Glutamatergic neuron (in vitro differentiated cells): ENCODE measurements around the gene ARMH2. TPM values are rescaled to one million over a fixed set of nuclear protein-coding genes. Genes with fewer than 3 reads are reported as not detected.

Experiments
- DNase-seq: peaks from one replicate; pipeline ENCODE4 v3.0.0; 2022
- H3K27ac Mint-ChIP-seq: one replicate; pipeline ENCODE4 v1.8.0; 2020; ENCODE audit warnings: mild to moderate bottlenecking, mixed read lengths, inconsistent platforms; ENCODE audit not compliant: unreplicated experiment
- H3K27me3 Mint-ChIP-seq: one replicate; pipeline ENCODE4 v1.8.0; 2020; ENCODE audit warnings: mild to moderate bottlenecking, moderate library complexity, mixed read lengths, inconsistent platforms; ENCODE audit not compliant: unreplicated experiment
- H3K36me3 Mint-ChIP-seq: one replicate; pipeline ENCODE4 v1.8.0; 2020; ENCODE audit warnings: mild to moderate bottlenecking, mixed read lengths, inconsistent platforms; ENCODE audit not compliant: unreplicated experiment
- H3K4me1 Mint-ChIP-seq: one replicate; pipeline ENCODE4 v1.8.0; 2020; ENCODE audit warnings: mild to moderate bottlenecking, low read depth, mixed read lengths, inconsistent platforms; ENCODE audit not compliant: unreplicated experiment
- H3K4me3 Mint-ChIP-seq: one replicate; pipeline ENCODE4 v1.8.0; 2020; ENCODE audit warnings: mild to moderate bottlenecking, mixed read lengths, inconsistent platforms; ENCODE audit not compliant: unreplicated experiment
- H3K9me3 Mint-ChIP-seq: one replicate; pipeline ENCODE4 v1.8.0; 2020; ENCODE audit warnings: mild to moderate bottlenecking, moderate library complexity, mixed read lengths, inconsistent platforms; ENCODE audit not compliant: unreplicated experiment
- CTCF ChIP-seq: fragments of 200-600 bp; sonication (generic); IDR thresholded peaks from one replicate; pipeline ENCODE4 v1.5.0; 2021; ENCODE audit not compliant: partially characterized antibody, unreplicated experiment
- total RNA-seq: library from RNA; stranded (reverse); fragmentation: NEBNext Ultra II Directional; extraction: Animal tissue kit (Norgen Biotek cat#: 25700); gene quantifications from one replicate; pipeline ENCODE4 v1.2.1, GENCODE V29; 2021; ENCODE audit not compliant: unreplicated experiment

ARMH2 gene
- total RNA-seq, 1 donor from 2014 or later, result 0.54 TPM

DNA sequence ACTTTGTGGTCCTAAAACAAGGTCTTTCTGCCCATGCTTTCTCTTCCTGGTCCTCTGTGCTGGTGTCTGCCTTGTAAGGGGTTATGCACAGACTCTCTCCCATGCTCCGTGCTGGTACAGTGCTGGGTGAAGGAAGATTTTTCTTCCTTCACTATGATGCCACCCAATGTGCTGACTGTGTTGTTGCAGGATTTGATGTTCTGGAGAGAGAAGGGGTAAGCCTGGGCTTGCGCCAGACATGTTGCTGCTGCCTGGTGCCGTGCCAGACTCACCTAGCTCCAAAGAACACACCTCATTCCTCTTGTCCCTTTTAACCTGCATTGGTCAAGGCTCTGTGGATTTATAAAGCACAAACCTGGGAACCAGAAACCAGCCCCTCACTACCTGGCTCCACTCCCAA, 28.4 kb upstream of the ARMH2 start:
- no peak for DNase-seq
- H3K27ac Mint-ChIP-seq, result no peak overlapping the region

GRCh38 chr6:24825130-24825630, 26.5 kb upstream of the ARMH2 start:
- no peak for DNase-seq
- Mint-ChIP-seq H3K4me1 (no peaks in the 10 kb centered on the region), H3K36me3 (peaks cover 4% of the 10 kb centered on the region)

More for the DNA sequence above, 28.4 kb upstream of the ARMH2 start:
- TF ChIP-seq CTCF, result no peak
- Mint-ChIP-seq H3K4me3 (no peak overlapping the region), H3K27me3 (no peaks in the 10 kb centered on the region), H3K9me3 (no peaks in the 10 kb centered on the region), H3K4me1 (no peaks in the 10 kb centered on the region), H3K36me3 (peaks cover 4% of the 10 kb centered on the region)

DNA sequence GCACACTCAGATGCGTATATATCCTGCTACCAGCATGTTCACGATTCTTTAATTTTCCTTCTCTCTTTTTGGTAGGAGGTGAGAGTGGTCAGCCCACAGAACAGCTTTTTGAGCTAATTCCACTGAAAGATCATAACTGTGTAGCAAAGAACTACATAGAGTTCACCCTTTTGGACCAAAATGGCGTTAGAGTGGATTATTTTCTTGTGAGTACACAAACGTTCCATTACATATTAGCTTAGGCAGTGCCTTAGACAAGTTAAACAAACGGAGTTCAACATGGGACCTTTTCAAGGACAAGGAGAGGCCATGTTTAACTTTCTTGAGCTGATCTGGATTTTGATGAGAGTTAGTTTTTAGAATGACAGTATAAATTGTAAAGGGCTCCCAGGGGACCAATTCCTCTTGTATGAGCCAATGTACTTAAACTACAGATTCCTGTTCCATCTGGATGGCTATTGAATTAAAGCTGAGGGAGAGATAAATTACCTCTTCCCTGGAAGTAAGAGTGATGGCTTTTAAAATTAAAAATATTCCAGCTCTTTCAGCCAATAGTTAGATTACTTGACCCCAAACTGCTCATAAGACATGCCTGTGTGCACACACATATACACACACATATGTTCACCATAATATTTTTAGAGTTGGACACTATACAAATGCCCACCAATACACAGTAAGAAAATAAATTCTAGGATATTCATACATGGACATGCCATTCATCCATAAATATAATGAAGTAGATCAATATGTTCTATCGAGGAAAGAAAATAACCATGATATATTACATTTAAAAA, 25.6 kb upstream of the ARMH2 start:
- peaks cover 4% of the 10 kb centered on the region for H3K36me3 Mint-ChIP-seq
- no peak for TF ChIP-seq CTCF
- DNase-seq, result no peak
- H3K4me1 Mint-ChIP-seq, result no peaks in the 10 kb centered on the region
- H3K4me3 Mint-ChIP-seq, result no peak overlapping the region
- H3K27ac Mint-ChIP-seq, result no peak overlapping the region
- no peaks in the 10 kb centered on the region for H3K9me3 Mint-ChIP-seq
- no peaks in the 10 kb centered on the region for H3K27me3 Mint-ChIP-seq

More at GRCh38 chr6:24825130-24825630, 26.5 kb upstream of the ARMH2 start:
- Mint-ChIP-seq H3K27ac (no peak overlapping the region), H3K4me3 (no peak overlapping the region), H3K27me3 (no peaks in the 10 kb centered on the region), H3K9me3 (no peaks in the 10 kb centered on the region)
- TF ChIP-seq CTCF, result no peak

DNA sequence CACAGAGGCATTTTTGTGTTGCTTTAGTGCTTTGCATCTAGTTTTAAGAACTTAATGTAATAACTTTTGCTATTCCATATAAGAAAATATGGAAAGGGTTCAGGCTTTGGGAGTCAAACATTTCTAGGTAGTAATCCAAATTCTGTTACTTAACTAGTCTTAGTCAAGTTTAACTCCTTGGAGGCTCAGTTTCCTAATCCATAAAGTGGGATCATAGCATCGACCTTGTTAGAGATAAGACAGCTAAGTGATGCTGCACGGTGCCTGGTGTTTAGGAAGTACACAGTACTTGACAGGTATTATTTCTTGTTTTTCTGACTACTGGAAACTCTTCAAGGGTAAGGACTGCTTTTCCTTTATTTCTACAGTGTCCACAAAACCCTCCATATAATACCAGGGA, 24.5 kb upstream of the ARMH2 start:
- Mint-ChIP-seq H3K27me3 (no peaks in the 10 kb centered on the region), H3K27ac (no peak overlapping the region), H3K4me3 (no peak overlapping the region), H3K9me3 (no peaks in the 10 kb centered on the region), H3K36me3 (peaks cover 4% of the 10 kb centered on the region), H3K4me1 (no peaks in the 10 kb centered on the region)
- TF ChIP-seq CTCF, result no peak
- no peak for DNase-seq

DNA sequence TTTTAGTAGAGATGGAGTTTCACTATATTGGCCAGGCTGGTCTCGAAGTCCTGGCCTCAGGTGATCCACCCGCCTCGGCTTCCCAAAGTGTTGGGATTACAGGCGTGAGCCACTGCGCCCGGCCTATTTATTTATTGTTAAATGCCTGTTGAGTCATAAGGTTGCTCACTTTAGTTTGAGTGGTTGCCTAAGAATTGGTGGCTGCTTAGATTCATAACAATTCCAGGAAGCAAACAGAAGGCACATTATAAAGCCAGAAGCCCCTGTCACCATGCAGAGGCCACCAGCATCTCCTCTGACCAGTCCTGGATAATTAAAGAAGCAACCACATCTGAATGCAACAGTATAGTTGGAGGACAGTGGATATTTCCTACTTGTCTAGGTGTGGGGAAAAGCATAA, 24.0 kb upstream of the ARMH2 start:
- Mint-ChIP-seq H3K27me3 (no peaks in the 10 kb centered on the region), H3K36me3 (peaks cover 4% of the 10 kb centered on the region), H3K9me3 (no peaks in the 10 kb centered on the region), H3K4me1 (no peaks in the 10 kb centered on the region), H3K4me3 (no peak overlapping the region), H3K27ac (no peak overlapping the region)
- TF ChIP-seq CTCF, result no peak
- no peak for DNase-seq
